A549 treated with CORT108297 at 1 μM for 4 hours (cell line): Measurements from ENCODE around the gene IGSF1. TPM values are rescaled to one million over a fixed set of nuclear protein-coding genes. Genes with fewer than 3 reads are reported as not detected.

Experiments
- total RNA-seq: library from RNA; stranded (reverse); fragments of 200-300 nt; extraction: Qiagen RNA extraction; gene quantifications from 5 replicates; pipeline ENCODE4 v1.2.3, GENCODE V29; 2022

The IGSF1 gene
- total RNA-seq: 0.25 to 0.41 TPM (median 0.32 TPM) in 5 replicates

DNA sequence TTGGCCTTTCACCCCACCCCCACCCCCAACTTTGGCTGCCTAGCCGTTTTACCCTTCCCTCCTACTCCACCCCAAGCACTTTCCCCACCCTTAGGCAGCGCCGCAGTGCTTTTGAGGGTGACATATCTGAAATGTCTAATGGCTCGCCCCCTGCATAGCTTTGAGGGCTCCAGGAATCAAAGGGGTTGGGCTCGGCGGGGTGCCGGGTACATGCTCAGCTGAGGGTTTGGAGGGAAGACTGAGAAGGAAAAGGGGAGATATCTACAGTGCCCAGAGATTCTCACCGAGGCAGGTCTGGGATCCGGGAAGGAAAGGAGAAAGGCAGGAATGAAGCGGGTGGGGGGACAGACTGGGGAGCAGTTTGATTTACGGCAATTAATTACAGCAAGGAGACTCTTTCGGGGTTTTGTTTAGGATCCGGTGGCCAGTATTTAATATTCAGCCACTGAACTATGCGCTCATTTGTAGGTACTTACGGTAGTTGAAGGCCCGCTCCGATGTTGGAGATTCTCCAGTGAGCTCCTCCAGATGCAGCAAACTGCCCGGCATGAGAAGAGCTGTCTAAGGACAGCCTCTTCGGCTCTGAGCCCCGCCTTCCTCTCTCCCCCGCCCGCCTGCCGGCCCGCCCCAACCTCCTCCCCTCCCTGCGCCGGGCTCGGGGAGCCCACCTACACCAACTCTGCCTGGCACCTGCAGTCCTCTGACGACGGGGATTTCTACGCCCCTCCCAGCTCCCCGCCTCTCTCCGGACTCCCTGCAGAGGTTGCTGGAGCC lies at the start of gene IGSF1:
IGSF1 (minus strand) TSS at position 569 of the 774 bp plus-strand sequence. CDS start 2,632 bp downstream, outside the sequence.

Other genes with a start within 250 kb of the IGSF1 start
- gene ARHGAP36, start 231.0 kb downstream of the IGSF1 start, total RNA-seq: not detected in 5 replicates